ENCODE measurements around the gene C1QTNF6.

C1QTNF6 gene

GRCh38 chr22:37213218-37213855 lies 25.3 kb upstream of the C1QTNF6 start:
- Histone ChIP-seq H3K4me3 (ENCODE audit: insufficient read depth in 1 of 2, low read depth in 1 of 2, low read length in 2 of 2) (no peak overlapping the region), H2BK12ac (ENCODE audit: low read length in 2 of 2) (no peak overlapping the region), H3K27ac (ENCODE audit: low read length, poor library complexity, severe bottlenecking) (no peak overlapping the region), H3K23ac (ENCODE audit: low read length in 2 of 2) (no peak overlapping the region), H3K4ac (ENCODE audit: low read depth in 1 of 2, low read length in 2 of 2) (no peak overlapping the region), H2BK5ac (ENCODE audit: low read depth, low read length, poor library complexity, severe bottlenecking) (no peak overlapping the region), H3K14ac (ENCODE audit: low read length in 2 of 2) (no peak overlapping the region), H3K79me1 (replicated peaks; ENCODE audit: low read length, poor library complexity, severe bottlenecking) (no peaks in the 10 kb centered on the region), H3K9me3 (ENCODE audit: control insufficient read depth, low read length) (no peaks in the 10 kb centered on the region), H2AFZ (ENCODE audit: low read depth, low read length) (no peak overlapping the region), H3K9ac (ENCODE audit: low read length) (no peak overlapping the region), H3K36me3 (ENCODE audit: control insufficient read depth in 1 of 2, insufficient read depth in 2 of 2, low read depth in 1 of 2, low read length in 2 of 2) (no peaks in the 10 kb centered on the region), H4K8ac (ENCODE audit: low read length) (peak overlapping the region; percentile 7), H2BK15ac (ENCODE audit: low read depth, poor library complexity, severe bottlenecking) (no peak overlapping the region), H3K27me3 (ENCODE audit: control insufficient read depth in 1 of 2, insufficient read depth in 1 of 2, low read length in 2 of 2) (peaks cover 26 to 78% of the 10 kb centered on the region in 2 experiments), H3K4me2 (ENCODE audit: low read length, poor library complexity, severe bottlenecking) (no peak overlapping the region), H4K91ac (ENCODE audit: low read length) (no peak overlapping the region), H3K18ac (ENCODE audit: low read depth in 1 of 2, low read length in 2 of 2) (no peak overlapping the region), H3K4me1 (ENCODE audit: control insufficient read depth, insufficient read depth, low read depth, low read length) (peaks cover 8% of the 10 kb centered on the region), H2AK5ac (ENCODE audit: low read length, severe bottlenecking) (no peak overlapping the region), H2BK120ac (ENCODE audit: low read depth, low read length) (no peak overlapping the region)
- DNase-seq: no peak
- WGBS: 94% methylated on average over 18 of the region's 18 CpGs

DNA sequence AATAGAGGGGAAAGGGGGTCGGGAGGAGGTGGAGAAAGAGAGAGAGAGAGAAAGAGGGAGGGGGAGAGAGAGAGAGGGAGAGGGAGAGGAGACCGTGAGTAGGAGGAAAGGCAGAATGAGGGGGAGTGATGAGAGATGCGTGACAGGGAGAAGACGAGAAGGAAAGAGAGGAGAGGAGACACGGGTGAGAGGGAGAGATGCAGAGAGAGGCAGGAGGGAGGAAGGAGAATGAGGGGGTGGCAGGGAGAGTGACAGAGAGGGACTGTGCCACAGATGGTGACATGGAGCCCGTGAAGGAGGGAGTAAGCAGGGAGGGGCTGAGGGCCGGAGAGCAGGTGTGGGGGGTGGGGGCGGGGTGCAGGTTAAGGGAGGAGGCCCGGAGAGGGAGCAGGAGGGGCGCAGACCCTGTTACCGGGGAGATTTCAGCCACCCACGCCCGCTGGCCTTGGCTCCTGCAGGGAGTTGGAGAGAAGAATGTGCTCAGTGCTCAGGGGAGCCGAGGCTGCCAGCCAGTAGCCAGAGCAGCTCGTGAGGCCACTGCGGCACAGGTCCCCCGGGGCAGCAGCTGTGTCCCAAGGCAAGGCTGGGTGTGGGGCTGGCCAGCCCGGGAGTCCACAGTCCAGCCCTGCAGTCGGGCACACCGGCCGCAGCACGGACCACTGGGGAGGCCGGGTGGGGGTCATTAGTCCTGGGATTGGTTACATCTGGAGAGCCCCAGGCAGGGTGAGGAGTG lies 24.3 kb upstream of the C1QTNF6 start, which contains the start of gene SSTR3:
TSS of gene SSTR3 (minus strand) at position 304 of the 733 bp plus-strand sequence. CDS start 4,674 bp downstream, outside the sequence.
- H3K27ac ChIP-seq (ENCODE audit: low read length, poor library complexity, severe bottlenecking): no peak within 1 kb of the TSS
- H3K4ac ChIP-seq (ENCODE audit: low read depth in 1 of 2, low read length in 2 of 2): no peak within 1 kb of the TSS
- no peak within 1 kb of the TSS for H2BK5ac ChIP-seq (ENCODE audit: low read depth, low read length, poor library complexity, severe bottlenecking)
- no peak within 1 kb of the TSS for H3K9ac ChIP-seq (ENCODE audit: low read length)
- no peaks in the 10 kb centered on the region for H3K36me3 ChIP-seq (ENCODE audit: control insufficient read depth in 1 of 2, insufficient read depth in 2 of 2, low read depth in 1 of 2, low read length in 2 of 2)
- H3K4me3 ChIP-seq (ENCODE audit: insufficient read depth in 1 of 2, low read depth in 1 of 2, low read length in 2 of 2): no peak within 1 kb of the TSS
- peaks cover 26 to 82% of the 10 kb centered on the region in 2 experiments for H3K27me3 ChIP-seq (ENCODE audit: control insufficient read depth in 1 of 2, insufficient read depth in 1 of 2, low read length in 2 of 2)
- peak within 1 kb of the TSS; percentile 55 for H4K8ac ChIP-seq (ENCODE audit: low read length)
- H3K4me1 ChIP-seq (ENCODE audit: control insufficient read depth, insufficient read depth, low read depth, low read length): peaks cover 12% of the 10 kb centered on the region
- H2BK120ac ChIP-seq (ENCODE audit: low read depth, low read length): no peak within 1 kb of the TSS
- 52% methylated on average over 20 of the region's 23 CpGs for WGBS
- no peaks in the 10 kb centered on the region for H3K79me1 ChIP-seq (replicated peaks; ENCODE audit: low read length, poor library complexity, severe bottlenecking)
- no peak within 1 kb of the TSS for H4K91ac ChIP-seq (ENCODE audit: low read length)
- no peaks in the 10 kb centered on the region for H3K9me3 ChIP-seq (ENCODE audit: control insufficient read depth, low read length)
- DNase-seq: no peak
- H3K23ac ChIP-seq (ENCODE audit: low read length in 2 of 2): no peak within 1 kb of the TSS
- no peak within 1 kb of the TSS for H3K4me2 ChIP-seq (ENCODE audit: low read length, poor library complexity, severe bottlenecking)
- H2AK5ac ChIP-seq (ENCODE audit: low read length, severe bottlenecking): no peak within 1 kb of the TSS
- no peak within 1 kb of the TSS for H3K18ac ChIP-seq (ENCODE audit: low read depth in 1 of 2, low read length in 2 of 2)
- H2BK12ac ChIP-seq (ENCODE audit: low read length in 2 of 2): peak within 1 kb of the TSS in 1 of 2 experiments; percentile 15
- no peak within 1 kb of the TSS for H2AFZ ChIP-seq (ENCODE audit: low read depth, low read length)
- H3K14ac ChIP-seq (ENCODE audit: low read length in 2 of 2): no peak within 1 kb of the TSS
- no peak within 1 kb of the TSS for H2BK15ac ChIP-seq (ENCODE audit: low read depth, poor library complexity, severe bottlenecking)

DNA sequence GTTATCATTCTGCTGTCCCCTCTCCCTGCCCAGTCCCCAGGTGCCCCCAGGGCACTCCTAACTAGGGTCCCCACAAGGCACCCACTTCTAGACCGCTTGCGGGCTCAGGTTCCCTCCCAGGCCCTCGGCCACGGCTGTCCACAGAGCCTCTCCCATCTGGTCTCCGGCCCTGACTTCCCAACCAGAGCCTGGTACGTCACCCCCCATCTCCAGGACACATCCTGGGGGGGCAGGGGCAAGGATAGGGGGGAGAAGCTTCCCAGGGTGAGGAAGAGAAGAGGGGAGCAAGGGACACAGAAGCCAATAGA lies 23.8 kb upstream of the C1QTNF6 start:
- Histone ChIP-seq H3K4me1 (ENCODE audit: control insufficient read depth, insufficient read depth, low read depth, low read length) (peaks cover 12% of the 10 kb centered on the region), H3K9ac (ENCODE audit: low read length) (no peak overlapping the region), H2BK5ac (ENCODE audit: low read depth, low read length, poor library complexity, severe bottlenecking) (no peak overlapping the region), H3K18ac (ENCODE audit: low read depth in 1 of 2, low read length in 2 of 2) (no peak overlapping the region), H2BK15ac (ENCODE audit: low read depth, poor library complexity, severe bottlenecking) (no peak overlapping the region), H3K79me1 (replicated peaks; ENCODE audit: low read length, poor library complexity, severe bottlenecking) (no peaks in the 10 kb centered on the region), H3K27ac (ENCODE audit: low read length, poor library complexity, severe bottlenecking) (no peak overlapping the region), H3K23ac (ENCODE audit: low read length in 2 of 2) (no peak overlapping the region), H2AFZ (ENCODE audit: low read depth, low read length) (no peak overlapping the region), H2AK5ac (ENCODE audit: low read length, severe bottlenecking) (no peak overlapping the region), H4K8ac (ENCODE audit: low read length) (no peak overlapping the region), H4K91ac (ENCODE audit: low read length) (no peak overlapping the region), H3K27me3 (ENCODE audit: control insufficient read depth in 1 of 2, insufficient read depth in 1 of 2, low read length in 2 of 2) (peaks cover 26 to 81% of the 10 kb centered on the region in 2 experiments), H3K4ac (ENCODE audit: low read depth in 1 of 2, low read length in 2 of 2) (no peak overlapping the region), H3K4me2 (ENCODE audit: low read length, poor library complexity, severe bottlenecking) (no peak overlapping the region), H2BK120ac (ENCODE audit: low read depth, low read length) (no peak overlapping the region), H3K36me3 (ENCODE audit: control insufficient read depth in 1 of 2, insufficient read depth in 2 of 2, low read depth in 1 of 2, low read length in 2 of 2) (no peaks in the 10 kb centered on the region), H2BK12ac (ENCODE audit: low read length in 2 of 2) (no peak overlapping the region), H3K14ac (ENCODE audit: low read length in 2 of 2) (no peak overlapping the region), H3K4me3 (ENCODE audit: insufficient read depth in 1 of 2, low read depth in 1 of 2, low read length in 2 of 2) (no peak overlapping the region), H3K9me3 (ENCODE audit: control insufficient read depth, low read length) (no peaks in the 10 kb centered on the region)
- 93% methylated on average over 4 of the region's 6 CpGs for WGBS
- no peak for DNase-seq

GRCh38 chr22:37211075-37211865 lies 23.2 kb upstream of the C1QTNF6 start:
- Histone ChIP-seq H3K27me3 (ENCODE audit: control insufficient read depth in 1 of 2, insufficient read depth in 1 of 2, low read length in 2 of 2) (peaks cover 26 to 77% of the 10 kb centered on the region in 2 experiments), H2AFZ (ENCODE audit: low read depth, low read length) (no peak overlapping the region), H2AK5ac (ENCODE audit: low read length, severe bottlenecking) (no peak overlapping the region), H3K9ac (ENCODE audit: low read length) (no peak overlapping the region), H3K4me3 (ENCODE audit: insufficient read depth in 1 of 2, low read depth in 1 of 2, low read length in 2 of 2) (no peak overlapping the region), H2BK15ac (ENCODE audit: low read depth, poor library complexity, severe bottlenecking) (no peak overlapping the region), H3K9me3 (ENCODE audit: control insufficient read depth, low read length) (no peaks in the 10 kb centered on the region), H3K18ac (ENCODE audit: low read depth in 1 of 2, low read length in 2 of 2) (no peak overlapping the region), H3K4me1 (ENCODE audit: control insufficient read depth, insufficient read depth, low read depth, low read length) (peaks cover 12% of the 10 kb centered on the region), H4K8ac (ENCODE audit: low read length) (no peak overlapping the region), H3K36me3 (ENCODE audit: control insufficient read depth in 1 of 2, insufficient read depth in 2 of 2, low read depth in 1 of 2, low read length in 2 of 2) (no peaks in the 10 kb centered on the region), H3K23ac (ENCODE audit: low read length in 2 of 2) (no peak overlapping the region), H3K4me2 (ENCODE audit: low read length, poor library complexity, severe bottlenecking) (no peak overlapping the region), H2BK12ac (ENCODE audit: low read length in 2 of 2) (no peak overlapping the region), H3K14ac (ENCODE audit: low read length in 2 of 2) (no peak overlapping the region), H3K79me1 (replicated peaks; ENCODE audit: low read length, poor library complexity, severe bottlenecking) (no peaks in the 10 kb centered on the region), H2BK120ac (ENCODE audit: low read depth, low read length) (no peak overlapping the region), H4K91ac (ENCODE audit: low read length) (no peak overlapping the region), H2BK5ac (ENCODE audit: low read depth, low read length, poor library complexity, severe bottlenecking) (no peak overlapping the region), H3K27ac (ENCODE audit: low read length, poor library complexity, severe bottlenecking) (no peak overlapping the region), H3K4ac (ENCODE audit: low read depth in 1 of 2, low read length in 2 of 2) (no peak overlapping the region)
- WGBS: 90% methylated on average over 24 of the region's 24 CpGs
- DNase-seq: no peak
